Fibroblast of pulmonary artery (primary cell): ENCODE results near the gene NRARP.

Experiments used
- DNase-seq: peaks from one replicate; pipeline ENCODE4 v3.0.0-alpha.2; 2010; ENCODE audit warnings: low read depth
- H3K4me3 ChIP-seq: replicated peaks from 2 replicates; pipeline ENCODE4 v1.5.1; 2011; ENCODE audit warnings: low read depth, mild to moderate bottlenecking, control low read depth, low read length, moderate library complexity
- TF ChIP-seq, protein P1 (sequence below): IDR thresholded peaks from 2 replicates; pipeline ENCODE4 v1.5.1; 2011; ENCODE audit warnings: mild to moderate bottlenecking, control low read depth, low read length, inconsistent platforms; ENCODE audit errors: missing control alignments

The NRARP gene

DNA sequence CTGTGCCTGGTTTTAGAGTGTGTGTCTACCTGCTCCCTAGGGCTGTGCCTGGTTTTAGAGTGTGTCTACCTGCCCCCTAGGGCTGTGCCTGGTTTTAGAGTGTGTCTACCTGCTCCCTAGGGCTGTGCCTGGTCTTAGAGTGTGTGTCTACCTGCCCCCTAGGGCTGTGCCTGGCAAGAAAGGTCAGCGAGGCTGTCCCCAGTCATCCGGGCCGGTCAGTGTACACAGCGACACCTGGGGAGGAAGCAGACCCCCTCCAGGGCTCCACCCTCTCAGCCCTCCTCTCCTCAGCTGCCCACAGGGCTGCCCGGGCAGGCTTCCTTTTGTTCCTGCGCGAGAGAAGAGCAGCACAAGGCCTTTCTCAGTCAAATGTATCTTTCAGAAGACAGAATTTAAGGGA, 4.1 kb downstream of the NRARP start:
- H3K4me3 ChIP-seq, result no peak overlapping the region
- no peak for DNase-seq
- TF ChIP-seq, protein P1, sequence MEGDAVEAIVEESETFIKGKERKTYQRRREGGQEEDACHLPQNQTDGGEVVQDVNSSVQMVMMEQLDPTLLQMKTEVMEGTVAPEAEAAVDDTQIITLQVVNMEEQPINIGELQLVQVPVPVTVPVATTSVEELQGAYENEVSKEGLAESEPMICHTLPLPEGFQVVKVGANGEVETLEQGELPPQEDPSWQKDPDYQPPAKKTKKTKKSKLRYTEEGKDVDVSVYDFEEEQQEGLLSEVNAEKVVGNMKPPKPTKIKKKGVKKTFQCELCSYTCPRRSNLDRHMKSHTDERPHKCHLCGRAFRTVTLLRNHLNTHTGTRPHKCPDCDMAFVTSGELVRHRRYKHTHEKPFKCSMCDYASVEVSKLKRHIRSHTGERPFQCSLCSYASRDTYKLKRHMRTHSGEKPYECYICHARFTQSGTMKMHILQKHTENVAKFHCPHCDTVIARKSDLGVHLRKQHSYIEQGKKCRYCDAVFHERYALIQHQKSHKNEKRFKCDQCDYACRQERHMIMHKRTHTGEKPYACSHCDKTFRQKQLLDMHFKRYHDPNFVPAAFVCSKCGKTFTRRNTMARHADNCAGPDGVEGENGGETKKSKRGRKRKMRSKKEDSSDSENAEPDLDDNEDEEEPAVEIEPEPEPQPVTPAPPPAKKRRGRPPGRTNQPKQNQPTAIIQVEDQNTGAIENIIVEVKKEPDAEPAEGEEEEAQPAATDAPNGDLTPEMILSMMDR, result no peak

DNA sequence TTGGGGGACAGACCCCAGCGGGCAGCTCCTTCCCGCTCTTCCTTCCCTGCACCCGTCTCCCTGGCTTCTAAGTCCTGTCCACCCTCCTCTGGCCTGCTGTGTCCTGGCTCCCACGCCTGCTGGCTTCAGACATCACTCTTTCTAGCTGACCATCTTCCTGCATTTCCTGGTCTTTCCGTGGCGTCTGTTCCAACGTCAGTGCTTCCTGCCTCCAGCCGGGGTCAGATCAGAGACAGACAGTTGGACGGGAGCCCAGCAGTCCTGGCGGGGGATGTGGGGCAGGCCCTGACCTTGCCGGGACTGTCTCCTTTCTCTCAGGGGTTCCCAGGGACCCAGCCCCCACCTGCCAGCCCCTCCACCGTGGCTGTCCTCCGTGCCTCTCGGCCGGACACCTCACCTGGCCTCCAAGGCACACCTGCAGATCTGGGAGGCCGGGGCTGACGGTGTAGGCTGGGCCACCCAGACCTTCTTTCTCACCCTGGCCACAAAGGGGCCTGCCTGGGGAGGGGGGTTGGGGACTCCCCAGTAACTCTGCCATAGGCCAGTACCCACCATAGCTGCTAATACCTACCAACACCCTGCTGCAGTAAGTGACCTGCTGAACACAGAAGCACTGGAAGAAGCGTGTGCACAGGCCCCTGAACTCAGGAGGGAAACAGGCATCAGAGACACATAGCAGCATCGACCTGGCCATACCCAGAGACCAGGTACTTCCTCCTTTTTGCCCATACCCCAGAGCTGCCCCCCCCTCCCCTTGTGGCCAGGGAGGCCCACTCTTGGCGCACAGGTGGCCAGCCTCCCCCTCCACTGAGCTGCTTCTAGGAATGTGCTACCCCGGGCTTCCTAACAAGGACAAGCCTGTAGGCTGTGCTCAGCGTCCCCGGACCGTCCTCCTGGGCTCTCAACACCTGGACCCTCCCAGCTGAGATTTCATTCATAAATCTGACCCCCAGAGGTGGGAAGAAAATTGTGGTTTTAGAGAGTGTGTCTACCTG, 5.1 kb downstream of the NRARP start:
- DNase-seq, result peak; percentile 91
- TF ChIP-seq, protein P1, result no peak
- peak overlapping the region; percentile 51 for H3K4me3 ChIP-seq

DNA sequence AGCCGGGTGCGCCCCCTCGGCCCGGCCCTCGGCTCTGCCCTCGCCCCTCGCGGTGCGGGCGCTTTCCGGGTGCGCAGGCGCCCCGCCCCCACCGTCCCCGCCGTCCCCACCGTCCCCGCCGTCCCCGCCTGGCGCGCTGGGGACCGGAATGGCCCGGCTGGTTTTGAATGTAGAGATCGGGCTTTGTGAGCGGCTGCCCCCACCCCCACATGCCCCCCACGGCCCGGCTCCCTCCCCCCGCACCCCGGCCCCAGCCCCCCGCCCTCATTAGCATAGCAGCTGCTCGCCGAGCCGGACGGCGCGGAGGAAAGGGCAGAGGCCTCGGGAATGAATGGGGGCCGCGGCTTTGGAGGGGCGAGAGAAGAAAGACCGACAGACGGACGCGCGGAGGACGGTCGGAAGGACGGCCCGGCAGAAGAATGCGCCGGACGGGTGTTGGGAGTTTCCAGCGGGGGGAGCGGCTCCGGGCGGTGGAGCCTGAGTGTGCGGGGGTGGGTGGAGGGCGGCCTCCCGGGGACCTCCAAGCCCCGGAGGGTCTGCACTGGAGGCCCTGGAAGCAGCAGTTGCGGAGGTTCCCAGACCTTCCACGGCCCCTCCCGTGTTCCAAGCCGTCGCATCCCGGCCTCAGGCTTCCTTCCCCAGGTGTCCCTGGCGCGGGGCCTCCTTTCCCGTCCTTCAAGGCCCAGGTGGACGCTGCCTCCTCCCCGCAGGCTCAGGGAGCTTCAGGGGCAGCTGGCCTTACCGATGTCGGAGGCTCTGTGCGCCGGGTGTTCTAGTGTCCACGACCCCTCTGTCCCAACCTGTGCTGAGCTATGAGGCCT, 6.0 kb downstream of the NRARP start:
- TF ChIP-seq, protein P1, result no peak
- DNase-seq, result no peak
- H3K4me3 ChIP-seq, result peak overlapping the region; percentile 51

DNA sequence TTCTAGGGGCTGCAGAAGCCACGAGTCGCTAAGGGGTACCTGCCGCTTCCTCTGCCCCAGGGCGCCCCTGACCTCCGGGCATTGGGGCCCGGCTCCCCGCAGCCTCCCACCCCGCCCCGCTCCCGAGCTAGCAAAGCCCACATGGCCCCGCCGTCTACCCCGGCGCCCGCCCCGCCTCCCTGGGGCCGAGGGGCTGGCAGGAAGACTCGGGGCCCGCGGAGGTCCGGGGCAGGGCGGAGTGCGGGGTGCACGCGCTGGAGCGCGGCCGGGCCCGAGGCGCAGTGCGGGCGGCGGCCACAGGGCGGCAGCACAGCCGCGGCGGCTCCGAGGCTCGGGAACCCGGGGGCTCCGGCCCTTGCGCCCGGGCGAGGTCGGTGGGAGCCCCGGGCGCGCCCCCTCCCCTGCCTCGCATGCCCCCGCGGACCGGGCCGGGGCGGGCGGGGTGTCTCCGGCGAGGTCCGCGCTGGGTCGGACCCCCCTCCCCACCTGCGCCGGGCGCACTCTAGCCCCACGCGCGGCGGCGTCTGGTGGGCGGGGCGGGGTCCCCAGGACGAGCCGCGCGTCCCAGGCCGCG, 6.7 kb downstream of the NRARP start:
- H3K4me3 ChIP-seq, result peak overlapping the region; percentile 22
- TF ChIP-seq, protein P1, result no peak
- DNase-seq, result peak; percentile 26

DNA sequence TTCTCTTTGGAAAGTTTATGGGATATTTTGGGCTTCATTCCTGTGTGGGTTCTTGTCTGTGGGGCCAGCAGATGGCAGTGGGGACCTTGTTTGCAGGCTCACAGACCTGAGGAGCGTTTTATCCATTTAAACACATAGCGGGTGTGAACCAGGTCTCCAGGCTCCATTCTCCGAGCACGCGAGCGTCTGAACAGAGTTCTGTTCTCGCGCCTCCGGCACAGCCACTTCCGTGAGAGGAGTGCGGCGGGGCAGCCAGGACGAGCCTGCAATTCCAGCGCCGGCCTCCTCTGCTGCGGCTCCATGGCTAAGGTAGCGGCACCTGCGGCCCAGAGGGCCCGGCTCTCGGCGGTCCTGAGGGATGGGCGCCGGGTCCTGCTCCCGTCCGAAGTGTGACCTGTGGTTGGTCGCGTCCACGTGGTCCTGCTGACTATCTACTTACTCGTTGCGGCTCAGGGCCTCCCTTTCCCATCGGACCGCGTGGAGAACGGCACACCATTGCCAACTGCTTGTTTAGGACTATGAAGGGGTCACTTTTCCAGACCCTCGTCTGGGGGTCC, 7.3 kb downstream of the NRARP start:
- H3K4me3 ChIP-seq, result no peak overlapping the region
- TF ChIP-seq, protein P1, result peak; percentile 38
- DNase-seq, result peak; percentile 58

DNA sequence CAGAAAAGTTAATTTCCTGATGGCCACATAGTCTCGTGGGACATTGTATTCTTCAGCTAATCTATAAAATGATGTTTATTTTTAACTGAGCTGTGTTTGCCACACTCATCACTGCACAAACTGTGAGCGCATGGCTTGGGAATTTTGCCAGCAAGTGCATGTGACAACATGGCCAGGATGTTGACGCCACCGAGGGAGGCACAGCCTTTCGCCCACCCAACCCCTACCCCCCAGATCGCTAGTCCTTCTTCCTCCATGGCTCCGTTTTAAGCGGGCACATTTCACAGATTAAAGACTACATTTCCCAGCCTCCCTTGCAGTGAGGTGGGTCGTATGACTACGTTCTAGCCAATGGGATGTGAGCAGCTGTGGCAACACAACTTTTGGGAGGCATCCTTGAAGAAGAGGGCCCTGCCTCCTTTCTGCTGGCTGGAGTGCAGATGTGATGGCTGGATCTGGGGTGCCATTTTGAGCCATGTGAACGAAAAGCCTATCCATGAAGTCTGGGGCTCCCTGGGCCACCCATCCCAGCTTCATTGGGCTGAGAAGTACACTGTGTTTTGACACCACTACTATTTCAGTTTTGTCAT, 7.9 kb downstream of the NRARP start:
- TF ChIP-seq, protein P1, result no peak
- H3K4me3 ChIP-seq, result no peak overlapping the region
- DNase-seq, result peak; percentile 70
